Esophagus squamous epithelium (tissue), 4 donors: ENCODE data around the gene AARSD1.

Experiments used
- POLR2A ChIP-seq, 4 donors: fragments of 450-650 bp; IDR thresholded peaks; one replicate each; pipeline ENCODE4 v1.6.1; 2017; ENCODE audit warnings: antibody characterized with exemption in 4 of 4, mild to moderate bottlenecking in 4 of 4, moderate library complexity in 3 of 4
- TF ChIP-seq, protein P1 (sequence below), 6 experiments: fragments of 450-650 bp in 4 of 6; fragments of 200-600 bp in 2 of 6; sonication (generic) in 2 of 6; IDR thresholded peaks; one replicate each; pipeline ENCODE4 v1.5.1; 2016 to 2019; ENCODE audit warnings: antibody characterized with exemption in 6 of 6, mild to moderate bottlenecking in 4 of 6, moderate library complexity in 4 of 6

DNA sequence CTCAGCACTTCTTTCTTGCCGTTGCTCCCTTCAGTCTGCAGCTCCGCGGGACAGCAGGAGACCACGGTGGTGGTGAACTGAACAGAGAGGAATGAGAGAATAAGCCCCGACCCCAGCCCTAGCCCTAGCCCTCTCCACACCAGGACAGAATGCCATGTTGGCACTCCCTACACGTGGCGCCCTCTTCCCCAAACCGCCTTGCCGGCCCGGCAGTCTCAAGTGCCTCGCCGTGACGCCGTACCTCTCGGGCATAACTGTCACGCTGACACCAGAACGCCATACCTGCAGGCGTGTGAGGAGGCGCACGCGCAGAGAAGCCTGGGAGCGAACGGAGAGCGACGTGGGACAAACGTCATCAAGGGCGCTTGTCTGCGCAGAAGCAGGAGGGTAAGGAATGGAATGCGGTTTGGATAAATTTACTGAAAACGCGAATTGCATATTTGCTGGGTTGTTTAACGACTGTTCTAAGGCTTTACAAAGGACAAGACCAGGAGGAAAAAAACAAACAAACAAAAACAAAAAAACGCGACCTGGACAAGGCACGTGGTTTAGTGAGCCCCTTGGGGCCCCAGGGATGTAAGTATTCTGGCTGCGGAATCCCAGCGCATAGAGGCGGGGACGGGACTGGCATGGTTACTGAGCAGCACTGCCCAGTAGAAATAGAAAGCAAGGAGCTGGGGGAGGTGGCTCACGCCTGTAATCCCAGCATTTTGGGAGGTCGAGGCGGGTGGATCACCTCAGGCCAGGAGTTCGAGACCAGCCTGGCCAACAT lies at the start of gene AARSD1:
- TF ChIP-seq, protein P1, sequence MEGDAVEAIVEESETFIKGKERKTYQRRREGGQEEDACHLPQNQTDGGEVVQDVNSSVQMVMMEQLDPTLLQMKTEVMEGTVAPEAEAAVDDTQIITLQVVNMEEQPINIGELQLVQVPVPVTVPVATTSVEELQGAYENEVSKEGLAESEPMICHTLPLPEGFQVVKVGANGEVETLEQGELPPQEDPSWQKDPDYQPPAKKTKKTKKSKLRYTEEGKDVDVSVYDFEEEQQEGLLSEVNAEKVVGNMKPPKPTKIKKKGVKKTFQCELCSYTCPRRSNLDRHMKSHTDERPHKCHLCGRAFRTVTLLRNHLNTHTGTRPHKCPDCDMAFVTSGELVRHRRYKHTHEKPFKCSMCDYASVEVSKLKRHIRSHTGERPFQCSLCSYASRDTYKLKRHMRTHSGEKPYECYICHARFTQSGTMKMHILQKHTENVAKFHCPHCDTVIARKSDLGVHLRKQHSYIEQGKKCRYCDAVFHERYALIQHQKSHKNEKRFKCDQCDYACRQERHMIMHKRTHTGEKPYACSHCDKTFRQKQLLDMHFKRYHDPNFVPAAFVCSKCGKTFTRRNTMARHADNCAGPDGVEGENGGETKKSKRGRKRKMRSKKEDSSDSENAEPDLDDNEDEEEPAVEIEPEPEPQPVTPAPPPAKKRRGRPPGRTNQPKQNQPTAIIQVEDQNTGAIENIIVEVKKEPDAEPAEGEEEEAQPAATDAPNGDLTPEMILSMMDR (IDR thresholded peaks at IDR 0.05): peak in 1 of 6 experiments; percentile 38
- peak in 3 of 4 donors; percentile 50 to 70 (median 68) for TF ChIP-seq POLR2A (IDR thresholded peaks at IDR 0.05)
